Endothelial cell (in vitro differentiated cells): ENCODE data around the gene LEFTY2. TPM values are rescaled to one million over a fixed set of nuclear protein-coding genes. Genes with fewer than 3 reads are reported as not detected.

Source experiments
- DNase-seq: peaks from one replicate; pipeline ENCODE4 v3.0.0; 2021; ENCODE audit warnings: low spot score
- H3K27ac Mint-ChIP-seq: one replicate; pipeline ENCODE4 v1.8.0; 2021; ENCODE audit warnings: mixed read lengths, inconsistent platforms; ENCODE audit not compliant: unreplicated experiment
- H3K27me3 Mint-ChIP-seq: one replicate; pipeline ENCODE4 v1.8.0; 2021; ENCODE audit warnings: mild to moderate bottlenecking, moderate library complexity, mixed read lengths, inconsistent platforms; ENCODE audit not compliant: unreplicated experiment
- H3K36me3 Mint-ChIP-seq: one replicate; pipeline ENCODE4 v1.8.0; 2021; ENCODE audit warnings: mild to moderate bottlenecking, low read depth, mixed read lengths, inconsistent platforms; ENCODE audit not compliant: unreplicated experiment
- H3K4me1 Mint-ChIP-seq: one replicate; pipeline ENCODE4 v1.8.0; 2021; ENCODE audit warnings: mild to moderate bottlenecking, mixed read lengths, inconsistent platforms; ENCODE audit not compliant: unreplicated experiment
- H3K4me3 Mint-ChIP-seq: one replicate; pipeline ENCODE4 v1.8.0; 2021; ENCODE audit warnings: mild to moderate bottlenecking, mixed read lengths, inconsistent platforms; ENCODE audit not compliant: unreplicated experiment
- H3K9me3 Mint-ChIP-seq: one replicate; pipeline ENCODE4 v1.8.0; 2021; ENCODE audit warnings: mixed read lengths, inconsistent platforms; ENCODE audit not compliant: unreplicated experiment
- CTCF ChIP-seq: fragments of 200-600 bp; sonication (generic); IDR thresholded peaks from one replicate; pipeline ENCODE4 v1.5.0; 2021; ENCODE audit warnings: antibody characterized with exemption; ENCODE audit not compliant: unreplicated experiment
- total RNA-seq: library from RNA; stranded (reverse); fragmentation: NEBNext Ultra II Directional; extraction: Animal tissue kit (Norgen Biotek cat#: 25700); gene quantifications from one replicate; pipeline ENCODE4 v1.2.1, GENCODE V29; 2021; ENCODE audit not compliant: unreplicated experiment

The LEFTY2 gene
- total RNA-seq, 1 donor from 2014 or later, result 0.26 TPM

DNA sequence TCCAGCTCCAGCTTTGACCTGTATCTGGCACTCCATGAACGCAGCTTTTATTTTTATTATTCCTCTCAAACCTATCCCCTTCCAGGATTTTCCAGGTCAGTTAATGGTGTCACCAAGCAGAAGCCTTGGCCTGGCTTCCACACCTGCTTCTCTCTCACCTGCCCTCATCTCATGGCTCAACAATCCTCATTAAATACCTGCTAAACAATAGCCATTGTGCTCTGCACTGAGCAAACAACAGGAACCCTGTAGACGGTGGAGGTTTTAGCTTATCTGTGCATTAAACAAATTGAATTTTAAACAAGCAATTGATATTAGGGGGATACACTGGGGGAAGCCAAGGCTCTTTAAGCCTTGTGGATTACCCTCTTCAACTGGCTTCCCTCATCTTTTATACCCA is 32.2 kb downstream of the LEFTY2 start:
- Mint-ChIP-seq H3K9me3 (no peaks in the 10 kb centered on the region), H3K4me1 (peaks cover 15% of the 10 kb centered on the region), H3K4me3 (no peak overlapping the region), H3K27ac (no peak overlapping the region), H3K36me3 (no peaks in the 10 kb centered on the region), H3K27me3 (peaks cover 13% of the 10 kb centered on the region)
- no peak for TF ChIP-seq CTCF
- no peak for DNase-seq

DNA sequence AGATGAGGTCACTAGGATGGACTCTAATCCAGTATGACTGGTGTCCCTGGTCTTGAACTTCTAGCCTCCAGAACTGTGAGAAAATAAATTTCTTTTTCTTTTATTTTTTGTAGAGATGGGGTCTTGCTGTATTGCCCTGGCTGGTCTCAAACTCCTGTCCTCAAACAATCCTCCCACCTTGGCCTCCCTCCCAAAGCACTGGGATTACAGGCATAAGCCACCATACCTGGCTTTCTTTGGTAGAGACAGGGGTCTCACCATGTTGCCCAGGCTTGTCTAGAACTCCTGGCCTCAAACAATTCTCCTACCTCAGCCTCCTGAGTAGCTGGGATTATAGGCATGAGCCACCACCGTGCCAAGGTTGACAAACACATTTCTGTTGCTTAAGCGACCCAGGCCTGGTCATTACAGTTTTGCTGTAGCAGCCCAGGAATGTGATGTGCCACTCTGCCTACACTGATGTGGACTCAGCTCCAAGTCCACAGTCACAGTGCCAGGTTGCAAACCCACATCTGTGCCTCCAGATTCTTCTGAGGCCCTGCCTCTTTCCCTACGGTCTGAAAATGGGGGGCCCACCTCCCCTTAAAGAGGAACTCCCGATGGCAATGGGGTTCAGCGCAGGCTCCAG is 32.9 kb downstream of the LEFTY2 start:
- no peak for TF ChIP-seq CTCF
- no peaks in the 10 kb centered on the region for H3K9me3 Mint-ChIP-seq
- H3K27ac Mint-ChIP-seq, result no peak overlapping the region
- no peak for DNase-seq
- H3K36me3 Mint-ChIP-seq, result no peaks in the 10 kb centered on the region
- peaks cover 13% of the 10 kb centered on the region for H3K27me3 Mint-ChIP-seq
- H3K4me3 Mint-ChIP-seq, result no peak overlapping the region
- H3K4me1 Mint-ChIP-seq, result peaks cover 15% of the 10 kb centered on the region

GRCh38 chr1:225907341-225907740 is 33.7 kb downstream of the LEFTY2 start:
- no peaks in the 10 kb centered on the region for H3K9me3 Mint-ChIP-seq
- TF ChIP-seq CTCF, result no peak
- no peak for DNase-seq
- H3K36me3 Mint-ChIP-seq, result no peaks in the 10 kb centered on the region
- H3K27ac Mint-ChIP-seq, result no peak overlapping the region
- no peak overlapping the region for H3K4me3 Mint-ChIP-seq
- H3K27me3 Mint-ChIP-seq, result peaks cover 13% of the 10 kb centered on the region
- H3K4me1 Mint-ChIP-seq, result peaks cover 15% of the 10 kb centered on the region

DNA sequence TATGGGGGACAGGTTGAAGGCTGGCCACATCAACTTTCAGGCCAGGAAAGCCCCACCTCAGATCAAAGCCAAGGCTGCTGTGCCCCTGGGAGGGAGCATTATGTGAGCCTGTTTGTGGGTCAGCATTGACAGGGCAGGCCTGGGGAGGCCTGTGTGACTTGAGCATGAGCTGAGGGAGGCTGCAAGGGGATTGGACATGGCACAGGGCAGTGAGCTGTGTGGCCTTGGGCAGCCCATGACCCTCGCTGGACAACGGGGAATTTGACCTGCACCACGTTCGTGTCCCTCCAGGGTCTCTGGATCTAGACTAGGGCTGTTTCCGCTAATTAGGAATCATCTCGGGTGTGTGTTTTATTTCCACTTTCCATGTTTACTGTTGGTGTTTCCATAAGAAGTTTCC is 34.6 kb downstream of the LEFTY2 start:
- H3K27me3 Mint-ChIP-seq, result peaks cover 13% of the 10 kb centered on the region
- no peak overlapping the region for H3K27ac Mint-ChIP-seq
- H3K36me3 Mint-ChIP-seq, result no peaks in the 10 kb centered on the region
- no peak overlapping the region for H3K4me3 Mint-ChIP-seq
- no peak for DNase-seq
- peaks cover 15% of the 10 kb centered on the region for H3K4me1 Mint-ChIP-seq
- no peaks in the 10 kb centered on the region for H3K9me3 Mint-ChIP-seq
- no peak for TF ChIP-seq CTCF

DNA sequence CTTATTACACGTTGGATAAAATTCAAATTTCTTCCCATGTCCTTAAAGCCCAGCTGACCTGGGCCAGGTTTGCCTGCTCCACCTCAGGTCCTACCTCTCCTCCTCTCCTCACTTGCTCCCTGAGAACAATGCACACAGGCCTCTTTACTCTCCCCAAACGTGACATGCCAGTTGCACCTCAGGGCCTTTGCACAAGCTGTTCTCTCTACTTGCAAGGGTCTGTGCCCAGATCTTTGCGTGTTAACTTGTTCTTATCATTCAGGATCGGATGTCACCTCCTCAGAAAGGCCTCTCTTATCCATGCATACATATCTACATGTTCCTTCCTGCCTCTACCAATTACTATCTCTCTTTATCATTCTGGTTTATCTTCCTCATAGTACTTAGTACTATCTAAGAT is 37.4 kb downstream of the LEFTY2 start:
- Mint-ChIP-seq H3K27me3 (peaks cover 20% of the 10 kb centered on the region), H3K27ac (no peak overlapping the region), H3K36me3 (no peaks in the 10 kb centered on the region), H3K4me1 (peaks cover 15% of the 10 kb centered on the region), H3K4me3 (no peak overlapping the region), H3K9me3 (no peaks in the 10 kb centered on the region)
- no peak for DNase-seq
- no peak for TF ChIP-seq CTCF
